Mammary epithelial cell (primary cell): ENCODE measurements around the gene NHERF2.

Source experiments
- CTCF ChIP-seq, 2 donors: IDR thresholded peaks in 1 of 2; conservative IDR thresholded peaks in 1 of 2; 2 replicates each; pipeline ENCODE4 v1.5.1; 2011 to 2012; ENCODE audit warnings: inconsistent platforms in 2 of 2, low read length in 2 of 2, mild to moderate bottlenecking in 2 of 2, control low read depth in 1 of 2, low read depth in 1 of 2; ENCODE audit not compliant: insufficient read depth in 1 of 2; ENCODE audit errors: extremely low read depth in 1 of 2
- EZH2 ChIP-seq: IDR thresholded peaks from 2 replicates; pipeline ENCODE4 v1.6.1; 2012; ENCODE audit warnings: low read length, inconsistent platforms, borderline replicate concordance

- no peak for TF ChIP-seq CTCF (conservative IDR thresholded peaks at IDR 0.05 in 1 of 2, IDR thresholded peaks at IDR 0.05 in 1 of 2; ENCODE audit: extremely low read depth in 1 of 2, insufficient read depth in 1 of 2, low read depth in 1 of 2, low read length in 2 of 2)
- no peak for TF ChIP-seq EZH2
Measured at GRCh38 chr16:1981398-1981836, 45.3 kb upstream of the NHERF2 start, which contains the start of gene NOXO1.
